H1 (cell line): ENCODE results near the gene MSI2. TPM values are rescaled to one million over a fixed set of nuclear protein-coding genes. Genes with fewer than 3 reads are reported as not detected.

ENCODE experiments used
- CTCF ChIA-PET: fragments of 300-600 bp; sonication (Branson Sonifier 250); formaldehyde crosslinking; loops from one replicate; lab custom pipeline; 2021; ENCODE audit not compliant: partially characterized antibody; lab: Charles Lee
- POLR2A ChIA-PET: fragments of 300-600 bp; sonication (Branson Sonifier 250); formaldehyde crosslinking; loops from one replicate; lab custom pipeline; 2021; ENCODE audit warnings: inconsistent platforms; ENCODE audit not compliant: partially characterized antibody; lab: Charles Lee
- DNase-seq, 2 experiments: peaks; one replicate each; pipeline versions ENCODE4 v3.0.0 to v3.0.0-alpha.2; 2010 to 2022; ENCODE audit warnings: low spot score in 2 of 2, low read depth in 1 of 2, mixed read lengths in 1 of 2
- FAIRE-seq: peaks from 2 replicates; lab custom pipeline; 2011; peaks lifted over from hg19 to GRCh38; lab: Jason Lieb, UNC
- H2AFZ ChIP-seq: 2 replicates; pipeline ENCODE4 v1.8.1; 2012; ENCODE audit warnings: low read length, inconsistent platforms
- H2AK5ac ChIP-seq: 2 replicates; pipeline ENCODE4 v1.6.1; 2013; ENCODE audit warnings: low read depth, low read length
- H2BK120ac ChIP-seq: replicated peaks from 2 replicates; pipeline ENCODE3; 2013; ENCODE audit warnings: low read depth, low read length, inconsistent platforms
- H2BK12ac ChIP-seq: 2 replicates; pipeline ENCODE4 v1.6.1; 2013; ENCODE audit warnings: low read depth, low read length
- H2BK15ac ChIP-seq: 2 replicates; pipeline ENCODE4 v1.6.1; 2013; ENCODE audit warnings: low read length
- H2BK20ac ChIP-seq: 2 replicates; pipeline ENCODE4 v1.6.1; 2013; ENCODE audit warnings: low read length
- H2BK5ac ChIP-seq: 2 replicates; pipeline ENCODE4 v1.6.1; 2013; ENCODE audit warnings: low read depth, low read length
- H3K14ac ChIP-seq: 2 replicates; pipeline ENCODE4 v1.6.1; 2013; ENCODE audit warnings: inconsistent platforms; ENCODE audit not compliant: insufficient read length
- H3K18ac ChIP-seq: 2 replicates; pipeline ENCODE4 v1.6.1; 2013; ENCODE audit warnings: low read length; ENCODE audit errors: extremely low read depth
- H3K23ac ChIP-seq: 2 replicates; pipeline ENCODE4 v1.6.1; 2013; ENCODE audit warnings: inconsistent platforms; ENCODE audit not compliant: insufficient read length
- H3K23me2 ChIP-seq: 2 replicates; pipeline ENCODE4 v1.6.1; 2013; ENCODE audit warnings: low read depth, low read length
- H3K27ac ChIP-seq: 2 replicates; pipeline ENCODE4 v1.6.1; 2011; ENCODE audit warnings: low read depth, low read length, inconsistent platforms
- H3K27me3 ChIP-seq, 4 experiments: replicated peaks in 1 of 4; 1 replicate in 1 of 4; 2 replicates in 3 of 4; pipeline versions ENCODE4 v1.6.1 to v1.8.1; 2011 to 2013; ENCODE audit warnings: low read length in 3 of 4, mild to moderate bottlenecking in 3 of 4, inconsistent platforms in 2 of 4, mixed read lengths in 2 of 4, moderate library complexity in 1 of 4; ENCODE audit not compliant: control insufficient read depth in 3 of 4, insufficient read depth in 3 of 4; ENCODE audit errors: extremely low read depth in 1 of 4
- H3K36me3 ChIP-seq, 4 experiments: 2 replicates each; pipeline versions ENCODE4 v1.6.1 to v1.8.1; 2011 to 2013; ENCODE audit warnings: mild to moderate bottlenecking in 4 of 4, low read length in 3 of 4, moderate library complexity in 2 of 4, control low read depth in 1 of 4, inconsistent platforms in 1 of 4; ENCODE audit not compliant: insufficient read depth in 4 of 4, control insufficient read depth in 2 of 4
- H3K4ac ChIP-seq: replicated peaks from 2 replicates; pipeline ENCODE3; 2013; ENCODE audit warnings: low read length, low read depth, mixed read lengths, inconsistent platforms; ENCODE audit not compliant: insufficient read length
- H3K4me1 ChIP-seq, 4 experiments: replicated peaks in 1 of 4; 1 replicate in 1 of 4; 2 replicates in 3 of 4; pipeline versions ENCODE4 v1.6.1 to v1.8.1; 2011 to 2013; ENCODE audit warnings: low read length in 3 of 4, inconsistent platforms in 2 of 4, mixed read lengths in 1 of 4; ENCODE audit not compliant: insufficient read depth in 4 of 4, control insufficient read depth in 3 of 4
- H3K4me2 ChIP-seq, 2 experiments: 2 replicates each; pipeline versions ENCODE4 v1.6.1 to v1.8.1; 2011 to 2013; ENCODE audit warnings: low read depth in 2 of 2, low read length in 2 of 2, control low read depth in 1 of 2, inconsistent platforms in 1 of 2, mild to moderate bottlenecking in 1 of 2; ENCODE audit not compliant: insufficient read depth in 1 of 2
- H3K4me3 ChIP-seq, 4 experiments: fragments of 200-600, 300-600 bp in 1 of 4; sonication (generic), shearing (Covaris generic), sonication (Bioruptor Twin) in 1 of 4; 2 replicates each; pipeline versions ENCODE4 v1.5.1 to v1.8.1; 2011 to 2016; ENCODE audit warnings: low read length in 4 of 4, low read depth in 3 of 4, control low read depth in 2 of 4, inconsistent platforms in 2 of 4, mild to moderate bottlenecking in 2 of 4, mixed read lengths in 1 of 4, moderate library complexity in 1 of 4; ENCODE audit not compliant: insufficient read depth in 2 of 4; ENCODE audit errors: extremely low read depth in 1 of 4
- H3K56ac ChIP-seq: replicated peaks from 2 replicates; pipeline ENCODE3; 2013; ENCODE audit warnings: low read depth, mild to moderate bottlenecking, mixed read lengths, low read length, inconsistent platforms; ENCODE audit not compliant: insufficient read length
- H3K79me1 ChIP-seq: 2 replicates; pipeline ENCODE4 v1.6.1; 2013; ENCODE audit warnings: low read depth, low read length, control low read depth
- H3K79me2 ChIP-seq, 2 experiments: 2 replicates each; pipeline versions ENCODE4 v1.6.1 to v1.8.1; 2012 to 2013; ENCODE audit warnings: low read length in 2 of 2, mild to moderate bottlenecking in 2 of 2, inconsistent platforms in 1 of 2; ENCODE audit not compliant: insufficient read depth in 2 of 2, control insufficient read depth in 1 of 2
- H3K9ac ChIP-seq, 4 experiments: replicated peaks in 1 of 4; 1 replicate in 1 of 4; 2 replicates in 3 of 4; pipeline versions ENCODE4 v1.6.1 to v1.8.1; 2011 to 2013; ENCODE audit warnings: low read depth in 3 of 4, low read length in 3 of 4, control low read depth in 2 of 4, mild to moderate bottlenecking in 2 of 4, moderate library complexity in 2 of 4, inconsistent platforms in 1 of 4; ENCODE audit errors: extremely low read depth in 1 of 4
- H3K9me3 ChIP-seq, 2 experiments: 2 replicates each; pipeline versions ENCODE4 v1.6.1 to v1.8.1; 2012 to 2013; ENCODE audit warnings: mild to moderate bottlenecking in 2 of 2, moderate library complexity in 2 of 2, control low read depth in 1 of 2, inconsistent platforms in 1 of 2, low read depth in 1 of 2, low read length in 1 of 2, mixed read lengths in 1 of 2; ENCODE audit not compliant: insufficient read depth in 2 of 2
- H4K20me1 ChIP-seq, 2 experiments: replicated peaks in 1 of 2; 2 replicates each; pipeline versions ENCODE3 to v1.8.1; 2011 to 2013; ENCODE audit warnings: inconsistent platforms in 2 of 2, low read length in 2 of 2, mild to moderate bottlenecking in 1 of 2; ENCODE audit not compliant: insufficient read depth in 2 of 2, control insufficient read depth in 1 of 2
- H4K5ac ChIP-seq: 2 replicates; pipeline ENCODE4 v1.6.1; 2013; ENCODE audit warnings: low read length, low read depth, mixed read lengths, inconsistent platforms; ENCODE audit not compliant: insufficient read length
- H4K8ac ChIP-seq: 2 replicates; pipeline ENCODE4 v1.8.0; 2013; ENCODE audit warnings: mild to moderate bottlenecking, moderate library complexity, low read length, inconsistent platforms; ENCODE audit not compliant: insufficient read depth; ENCODE audit errors: extremely low read depth
- H4K91ac ChIP-seq: replicated peaks from 2 replicates; pipeline ENCODE3; 2013; ENCODE audit warnings: low read length, mixed read lengths, inconsistent platforms; ENCODE audit not compliant: insufficient read length
- CEBPB ChIP-seq: IDR thresholded peaks from 2 replicates; pipeline ENCODE4 v1.6.1; 2012; ENCODE audit warnings: low read depth, low read length
- E2F6 ChIP-seq: IDR thresholded peaks from 2 replicates; pipeline ENCODE4 v1.6.1; 2012; ENCODE audit warnings: inconsistent platforms
- WGBS, 2 experiments: shearing (Covaris generic) in 1 of 2; methylation state at CpG; one replicate each; pipeline versions ENCODE4 v1.1.6 to v1.1.7; 2013 to 2015; ENCODE audit warnings: low lambda C conversion rate in 2 of 2, mixed read lengths in 2 of 2, inconsistent platforms in 1 of 2, low coverage in 1 of 2, missing lambda C conversion rate in 1 of 2; ENCODE audit not compliant: insufficient replicate concordance in 2 of 2, insufficient coverage in 1 of 2, insufficient read length in 1 of 2; ENCODE audit errors: extremely low coverage in 1 of 2, missing lambda C conversion rate in 1 of 2; 5-methylcytosine and 5-hydroxymethylcytosine counted together
- polyA plus RNA-seq, 7 experiments: library from polyadenylated mRNA; depleted of rRNA in 3 of 7; stranded (reverse) in 5 of 7; unstranded in 2 of 7; fragments of >200 nt in 5 of 7; fragments of 200-250 nt in 2 of 7; gene quantifications; 1 replicate in 5 of 7; 2 replicates in 1 of 7; 4 replicates in 1 of 7; pipeline versions ENCODE4 v1.2.1 to v1.2.3, GENCODE V29; 2011 to 2013; ENCODE audit warnings: missing spikeins in 2 of 7, mixed read lengths in 2 of 7
- total RNA-seq: library from RNA; stranded (reverse); fragmentation: NEBNext Ultra II Directional; extraction: Animal tissue kit (Norgen Biotek cat#: 25700); gene quantifications from 2 replicates; pipeline ENCODE4 v1.2.1, GENCODE V29; 2021
- TF ChIP-seq, protein P1 (sequence below): IDR thresholded peaks from 2 replicates; pipeline ENCODE4 v1.6.1; 2012; ENCODE audit warnings: inconsistent platforms

The MSI2 gene
- total and polyA plus RNA-seq, 2 of the 8 experiments (the other 6 are each of a cell fraction or from before 2014, with no cell fraction given): 36.7 to 80.6 TPM

GRCh38 chr17:57685499-57686132 is 429.3 kb downstream of the MSI2 start:
- Histone ChIP-seq H3K18ac (no peak overlapping the region), H2AFZ (no peak overlapping the region), H2BK12ac (no peak overlapping the region), H3K36me3 (no peaks in the 10 kb centered on the region; a peak in 1 of 8 replicates), H3K27me3 (no peaks in the 10 kb centered on the region), H2BK120ac (no peak overlapping the region), H3K79me1 (no peaks in the 10 kb centered on the region), H3K9ac (no peak overlapping the region), H2BK5ac (no peak overlapping the region), H2BK20ac (no peak overlapping the region), H3K79me2 (no peaks in the 10 kb centered on the region), H3K4ac (no peak overlapping the region), H2AK5ac (no peak overlapping the region), H3K4me1 (peaks cover 2 to 16% (median 4%) of the 10 kb centered on the region in 4 experiments; a peak in 6 of 7 replicates), H4K20me1 (no peaks in the 10 kb centered on the region), H3K4me2 (no peak overlapping the region), H4K8ac (no peak overlapping the region), H3K14ac (no peak overlapping the region), H3K4me3 (no peak overlapping the region), H4K91ac (no peak overlapping the region), H3K23me2 (no peaks in the 10 kb centered on the region), H3K23ac (no peak overlapping the region), H2BK15ac (no peak overlapping the region), H3K27ac (no peak overlapping the region), H4K5ac (no peak overlapping the region), H3K9me3 (no peaks in the 10 kb centered on the region), H3K56ac (no peak overlapping the region)
- ChIA-PET CTCF (interaction anchor here (0.8 to 3.4 kb wide), 11 partner anchors 9 to 563 kb away, joined by 3 to 14 read pairs (median 4); no protein-coding TSS in a partner anchor), POLR2A (interaction anchor here (0.8 to 1.5 kb wide), 3 partner anchors 14 to 576 kb away, joined by 3 to 4 read pairs (median 3); no protein-coding TSS in a partner anchor)
- peak in 1 of 2 experiments; percentile 44 for DNase-seq
- 85% methylated on average over 7 of the region's 7 CpGs; no CpG with 5 or more reads in 1 of the 2 experiments for WGBS, 2 experiments
- no peak for FAIRE-seq
- TF ChIP-seq E2F6 (peak; percentile 55; the same call in 1 of the 2 replicates), CEBPB (no peak)
- TF ChIP-seq, protein P1, sequence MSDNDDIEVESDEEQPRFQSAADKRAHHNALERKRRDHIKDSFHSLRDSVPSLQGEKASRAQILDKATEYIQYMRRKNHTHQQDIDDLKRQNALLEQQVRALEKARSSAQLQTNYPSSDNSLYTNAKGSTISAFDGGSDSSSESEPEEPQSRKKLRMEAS: peak; percentile 42; the same call in 1 of the 2 replicates
